ENCODE results near the gene PSMA2. TPM values are rescaled to one million over a fixed set of nuclear protein-coding genes. Genes with fewer than 3 reads are reported as not detected.
A peak's percentile ranks its signal among the peaks of the same experiment; 100 is the strongest.
"Not testable (repeated sequence)": the region's sequence is repeated elsewhere in the genome, so short reads cannot be mapped to it uniquely, and the experiment has no call there.

PSMA2 gene
- total and polyA plus RNA-seq, 2 experiments from 2014 or later = 118 to 213 TPM

- Histone ChIP-seq H3K4me2 (no peak overlapping the region), H3K9me3 (ENCODE audit: low read depth) (no peaks in the 10 kb centered on the region), H3K36me3 (replicated peaks; ENCODE audit: insufficient read depth, low read depth) (no peaks in the 10 kb centered on the region), H3K27me3 (no peaks in the 10 kb centered on the region), H2AFZ (no peak overlapping the region), H3K4me3 (no peak overlapping the region), H3K4me1 (ENCODE audit: insufficient read depth) (peaks cover 4% of the 10 kb centered on the region), H4K20me1 (ENCODE audit: insufficient read depth, poor library complexity, severe bottlenecking) (no peaks in the 10 kb centered on the region), H3K9me2 (replicated peaks; ENCODE audit: insufficient read depth) (no peaks in the 10 kb centered on the region), H3K27ac (no peak overlapping the region), H3K79me2 (no peaks in the 10 kb centered on the region)
- TF ChIP-seq EZH2phosphoT487 (IDR thresholded peaks at IDR 0.05; ENCODE audit: low read depth, severe bottlenecking, unreplicated experiment) = no peak
- no peak for TF ChIP-seq EZH2 (IDR thresholded peaks at IDR 0.05; ENCODE audit: borderline replicate concordance)
- TF ChIP-seq CTCF (IDR thresholded peaks at IDR 0.05; ENCODE audit: poor library complexity) = no peak
- DNase-seq (ENCODE audit: low spot score) = no peak
- WGBS (ENCODE audit: low lambda C conversion rate, missing lambda C conversion rate) = 83% methylated on average over 8 of the region's 9 CpGs
These were observed 38.4 kb downstream of the PSMA2 start for GRCh38 chr7:42893346-42894240.

GRCh38 chr7:42886893-42887505 is 45.0 kb downstream of the PSMA2 start:
- H3K4me3 ChIP-seq = no peak overlapping the region
- H4K20me1 ChIP-seq (ENCODE audit: insufficient read depth, poor library complexity, severe bottlenecking) = no peaks in the 10 kb centered on the region
- DNase-seq (ENCODE audit: low spot score) = no peak
- H3K27me3 ChIP-seq = no peaks in the 10 kb centered on the region
- no peaks in the 10 kb centered on the region for H3K36me3 ChIP-seq (replicated peaks; ENCODE audit: insufficient read depth, low read depth)
- H3K79me2 ChIP-seq = peaks cover 2% of the 10 kb centered on the region
- TF ChIP-seq EZH2phosphoT487 (IDR thresholded peaks at IDR 0.05; ENCODE audit: low read depth, severe bottlenecking, unreplicated experiment) = no peak
- TF ChIP-seq CTCF (IDR thresholded peaks at IDR 0.05; ENCODE audit: poor library complexity) = no peak
- no peak for TF ChIP-seq EZH2 (IDR thresholded peaks at IDR 0.05; ENCODE audit: borderline replicate concordance)
- H3K9me3 ChIP-seq (ENCODE audit: low read depth) = no peaks in the 10 kb centered on the region
- H3K4me2 ChIP-seq = peak overlapping the region; percentile 89
- H2AFZ ChIP-seq = peak overlapping the region; percentile 55
- H3K4me1 ChIP-seq (ENCODE audit: insufficient read depth) = peaks cover 11% of the 10 kb centered on the region
- H3K27ac ChIP-seq = peak overlapping the region; percentile 87
- H3K9me2 ChIP-seq (replicated peaks; ENCODE audit: insufficient read depth) = no peaks in the 10 kb centered on the region

GRCh38 chr7:42886129-42886528 is 45.8 kb downstream of the PSMA2 start:
- Histone ChIP-seq H3K27ac (no peak overlapping the region), H4K20me1 (ENCODE audit: insufficient read depth, poor library complexity, severe bottlenecking) (no peaks in the 10 kb centered on the region), H3K4me3 (no peak overlapping the region), H3K9me3 (ENCODE audit: low read depth) (no peaks in the 10 kb centered on the region), H3K9me2 (replicated peaks; ENCODE audit: insufficient read depth) (no peaks in the 10 kb centered on the region), H3K27me3 (no peaks in the 10 kb centered on the region), H3K36me3 (replicated peaks; ENCODE audit: insufficient read depth, low read depth) (no peaks in the 10 kb centered on the region), H3K79me2 (peaks cover 2% of the 10 kb centered on the region), H3K4me2 (no peak overlapping the region), H3K4me1 (ENCODE audit: insufficient read depth) (peaks cover 11% of the 10 kb centered on the region), H2AFZ (no peak overlapping the region)
- TF ChIP-seq EZH2phosphoT487 (IDR thresholded peaks at IDR 0.05; ENCODE audit: low read depth, severe bottlenecking, unreplicated experiment) (no peak), EZH2 (IDR thresholded peaks at IDR 0.05; ENCODE audit: borderline replicate concordance) (no peak), CTCF (IDR thresholded peaks at IDR 0.05; ENCODE audit: poor library complexity) (peak; percentile 35)
- WGBS (ENCODE audit: low lambda C conversion rate, missing lambda C conversion rate) = 78% methylated on average over 2 of the region's 2 CpGs
- no peak for DNase-seq (ENCODE audit: low spot score)

GRCh38 chr7:42885183-42885582 is 46.8 kb downstream of the PSMA2 start:
- not testable (repeated sequence) for H3K79me2 ChIP-seq; H3K4me3 ChIP-seq; H2AFZ ChIP-seq; H4K20me1 ChIP-seq (ENCODE audit: insufficient read depth, poor library complexity, severe bottlenecking); H3K27me3 ChIP-seq; H3K9me3 ChIP-seq (ENCODE audit: low read depth); H3K36me3 ChIP-seq (replicated peaks; ENCODE audit: insufficient read depth, low read depth); DNase-seq (ENCODE audit: low spot score); H3K4me2 ChIP-seq; H3K27ac ChIP-seq; H3K9me2 ChIP-seq (replicated peaks; ENCODE audit: insufficient read depth)
- peaks cover 11% of the 10 kb centered on the region for H3K4me1 ChIP-seq (ENCODE audit: insufficient read depth)
- 96% methylated on average over 8 of the region's 8 CpGs for WGBS (ENCODE audit: low lambda C conversion rate, missing lambda C conversion rate)
